DOHH2 (cell line): ENCODE results near the gene GREM1.

Experiments used
- H3F3A ChIP-seq: fragments of 200-600 bp; sonication (generic), shearing (Covaris generic); 2 replicates; pipeline ENCODE4 v1.6.0; 2016; ENCODE audit warnings: antibody characterized with exemption, mild to moderate bottlenecking; ENCODE audit not compliant: control insufficient read depth, insufficient read depth
- H3K27ac ChIP-seq: fragments of 200-600 bp; sonication (generic); 2 replicates; pipeline ENCODE4 v1.5.1; 2014; ENCODE audit warnings: low read depth, mild to moderate bottlenecking, low read length, moderate library complexity
- H3K27me3 ChIP-seq: fragments of 200-600 bp; sonication (generic); 2 replicates; pipeline ENCODE4 v1.6.1; 2014; ENCODE audit warnings: mild to moderate bottlenecking, low read length, mixed read lengths; ENCODE audit not compliant: control insufficient read depth
- H3K36me3 ChIP-seq: fragments of 200-600 bp; sonication (generic); 2 replicates; pipeline ENCODE4 v1.6.1; 2014; ENCODE audit warnings: mild to moderate bottlenecking, low read length, moderate library complexity, mixed read lengths; ENCODE audit not compliant: control insufficient read depth
- H3K4me1 ChIP-seq: fragments of 200-600 bp; sonication (generic); 2 replicates; pipeline ENCODE4 v1.6.1; 2014; ENCODE audit warnings: mild to moderate bottlenecking, low read length, mixed read lengths; ENCODE audit not compliant: control insufficient read depth
- H3K4me2 ChIP-seq: fragments of 200-600 bp; sonication (generic); 2 replicates; pipeline ENCODE4 v1.6.0; 2014; ENCODE audit warnings: mild to moderate bottlenecking, low read length, moderate library complexity
- H3K4me3 ChIP-seq: fragments of 200-600 bp; sonication (generic); 2 replicates; pipeline ENCODE4 v1.5.1; 2014; ENCODE audit warnings: mild to moderate bottlenecking, low read length, mixed read lengths
- H3K79me2 ChIP-seq: fragments of 200-600 bp; sonication (generic); 2 replicates; pipeline ENCODE4 v1.6.1; 2014; ENCODE audit warnings: mild to moderate bottlenecking, low read length, mixed read lengths; ENCODE audit not compliant: control insufficient read depth
- H3K9me2 ChIP-seq: fragments of 200-600 bp; sonication (generic); replicated peaks from 2 replicates; pipeline ENCODE4 v1.6.1; 2014; ENCODE audit warnings: mild to moderate bottlenecking, low read length, mixed read lengths; ENCODE audit not compliant: control insufficient read depth
- H3K9me3 ChIP-seq: fragments of 200-600 bp; sonication (generic); 2 replicates; pipeline ENCODE4 v1.6.1; 2014; ENCODE audit warnings: antibody characterized with exemption, low read length, mixed read lengths; ENCODE audit not compliant: control insufficient read depth, insufficient read depth
- H4K20me1 ChIP-seq: fragments of 200-600 bp; sonication (generic); 2 replicates; pipeline ENCODE4 v1.6.0; 2014; ENCODE audit warnings: low read depth, mild to moderate bottlenecking, antibody characterized with exemption, low read length, moderate library complexity; ENCODE audit not compliant: control insufficient read depth, insufficient read depth
- EZH2phosphoT487 ChIP-seq: fragments of 200-600 bp; sonication (generic); IDR thresholded peaks from 2 replicates; pipeline ENCODE4 v1.6.1; 2017; ENCODE audit warnings: borderline replicate concordance, mild to moderate bottlenecking, antibody characterized with exemption, low read length, moderate library complexity, mixed read lengths
- TF ChIP-seq, protein P1 (sequence below): fragments of 200-600 bp; sonication (generic); IDR thresholded peaks from one replicate; pipeline ENCODE4 v1.5.1; 2014; ENCODE audit warnings: antibody characterized with exemption, mild to moderate bottlenecking, low read depth, low read length; ENCODE audit not compliant: poor library complexity, severe bottlenecking

The GREM1 gene

DNA sequence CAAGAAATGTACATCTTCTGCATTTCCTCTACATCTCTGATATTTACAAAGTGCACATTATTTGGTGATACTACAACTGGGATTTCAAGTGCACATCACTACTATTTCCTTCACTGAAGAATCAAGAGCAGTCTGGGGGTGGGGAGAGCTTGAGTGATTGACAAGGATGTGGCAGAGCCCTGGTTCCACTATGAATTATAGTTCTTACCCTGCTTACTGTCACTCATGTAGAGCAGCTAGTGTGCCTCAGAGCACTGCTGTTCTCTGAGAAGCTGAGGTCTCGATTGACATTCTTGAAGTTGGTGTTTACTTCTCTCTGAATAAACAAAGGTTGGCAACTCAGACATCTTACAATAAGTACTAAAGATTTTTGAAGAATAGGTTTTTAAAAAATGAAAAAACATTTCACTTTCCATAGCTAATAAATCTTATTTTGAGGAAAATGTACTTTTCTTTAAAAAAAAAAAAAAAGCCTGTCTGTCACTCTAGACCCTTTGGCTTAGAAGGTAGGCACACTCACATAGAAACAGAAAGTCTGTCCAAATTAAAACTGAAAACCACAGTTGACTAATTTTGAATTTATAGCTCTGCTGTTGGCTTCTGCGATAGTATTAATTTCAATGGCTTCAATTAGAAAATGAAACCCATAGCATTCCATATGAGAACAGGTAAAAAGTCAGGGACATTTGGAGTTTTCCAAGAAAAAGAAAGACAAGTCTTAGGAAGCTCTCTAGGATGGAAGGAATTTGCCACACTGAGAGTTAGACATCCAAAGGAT lies 5.6 kb downstream of the GREM1 start:
- Histone ChIP-seq H3K4me2 (no peak overlapping the region), H3K36me3 (no peaks in the 10 kb centered on the region), H3K27ac (no peak overlapping the region), H3K27me3 (peaks cover 4% of the 10 kb centered on the region; the same call in 1 of the 2 replicates), H3K4me1 (no peaks in the 10 kb centered on the region), H3K9me2 (no peaks in the 10 kb centered on the region), H4K20me1 (no peaks in the 10 kb centered on the region), H3K9me3 (no peaks in the 10 kb centered on the region; the same call in 1 of the 2 replicates), H3K4me3 (no peak overlapping the region), H3K79me2 (no peaks in the 10 kb centered on the region), H3F3A (no peaks in the 10 kb centered on the region)
- no peak for TF ChIP-seq EZH2phosphoT487
- TF ChIP-seq, protein P1, sequence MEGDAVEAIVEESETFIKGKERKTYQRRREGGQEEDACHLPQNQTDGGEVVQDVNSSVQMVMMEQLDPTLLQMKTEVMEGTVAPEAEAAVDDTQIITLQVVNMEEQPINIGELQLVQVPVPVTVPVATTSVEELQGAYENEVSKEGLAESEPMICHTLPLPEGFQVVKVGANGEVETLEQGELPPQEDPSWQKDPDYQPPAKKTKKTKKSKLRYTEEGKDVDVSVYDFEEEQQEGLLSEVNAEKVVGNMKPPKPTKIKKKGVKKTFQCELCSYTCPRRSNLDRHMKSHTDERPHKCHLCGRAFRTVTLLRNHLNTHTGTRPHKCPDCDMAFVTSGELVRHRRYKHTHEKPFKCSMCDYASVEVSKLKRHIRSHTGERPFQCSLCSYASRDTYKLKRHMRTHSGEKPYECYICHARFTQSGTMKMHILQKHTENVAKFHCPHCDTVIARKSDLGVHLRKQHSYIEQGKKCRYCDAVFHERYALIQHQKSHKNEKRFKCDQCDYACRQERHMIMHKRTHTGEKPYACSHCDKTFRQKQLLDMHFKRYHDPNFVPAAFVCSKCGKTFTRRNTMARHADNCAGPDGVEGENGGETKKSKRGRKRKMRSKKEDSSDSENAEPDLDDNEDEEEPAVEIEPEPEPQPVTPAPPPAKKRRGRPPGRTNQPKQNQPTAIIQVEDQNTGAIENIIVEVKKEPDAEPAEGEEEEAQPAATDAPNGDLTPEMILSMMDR: no peak

GRCh38 chr15:32729700-32730395 lies 12.0 kb downstream of the GREM1 start:
- 0 out of 2 replicates have a peak, but pooled peaks cover 2% of the 10 kb centered on the region for H3K27me3 ChIP-seq
- no peaks in the 10 kb centered on the region for H3F3A ChIP-seq
- no peak overlapping the region for H3K4me2 ChIP-seq
- no peaks in the 10 kb centered on the region for H3K9me2 ChIP-seq
- H3K4me1 ChIP-seq: no peaks in the 10 kb centered on the region
- no peaks in the 10 kb centered on the region for H3K36me3 ChIP-seq
- TF ChIP-seq, protein P1: no peak
- no peak for TF ChIP-seq EZH2phosphoT487
- no peak overlapping the region for H3K4me3 ChIP-seq
- H4K20me1 ChIP-seq: no peaks in the 10 kb centered on the region
- H3K9me3 ChIP-seq: no peaks in the 10 kb centered on the region
- H3K79me2 ChIP-seq: no peaks in the 10 kb centered on the region
- no peak overlapping the region for H3K27ac ChIP-seq

DNA sequence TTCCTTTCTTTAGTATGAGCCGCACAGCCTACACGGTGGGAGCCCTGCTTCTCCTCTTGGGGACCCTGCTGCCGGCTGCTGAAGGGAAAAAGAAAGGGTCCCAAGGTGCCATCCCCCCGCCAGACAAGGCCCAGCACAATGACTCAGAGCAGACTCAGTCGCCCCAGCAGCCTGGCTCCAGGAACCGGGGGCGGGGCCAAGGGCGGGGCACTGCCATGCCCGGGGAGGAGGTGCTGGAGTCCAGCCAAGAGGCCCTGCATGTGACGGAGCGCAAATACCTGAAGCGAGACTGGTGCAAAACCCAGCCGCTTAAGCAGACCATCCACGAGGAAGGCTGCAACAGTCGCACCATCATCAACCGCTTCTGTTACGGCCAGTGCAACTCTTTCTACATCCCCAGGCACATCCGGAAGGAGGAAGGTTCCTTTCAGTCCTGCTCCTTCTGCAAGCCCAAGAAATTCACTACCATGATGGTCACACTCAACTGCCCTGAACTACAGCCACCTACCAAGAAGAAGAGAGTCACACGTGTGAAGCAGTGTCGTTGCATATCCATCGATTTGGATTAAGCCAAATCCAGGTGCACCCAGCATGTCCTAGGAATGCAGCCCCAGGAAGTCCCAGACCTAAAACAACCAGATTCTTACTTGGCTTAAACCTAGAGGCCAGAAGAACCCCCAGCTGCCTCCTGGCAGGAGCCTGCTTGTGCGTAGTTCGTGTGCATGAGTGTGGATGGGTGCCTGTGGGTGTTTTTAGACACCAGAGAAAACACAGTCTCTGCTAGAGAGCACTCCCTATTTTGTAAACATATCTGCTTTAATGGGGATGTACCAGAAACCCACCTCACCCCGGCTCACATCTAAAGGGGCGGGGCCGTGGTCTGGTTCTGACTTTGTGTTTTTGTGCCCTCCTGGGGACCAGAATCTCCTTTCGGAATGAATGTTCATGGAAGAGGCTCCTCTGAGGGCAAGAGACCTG lies 13.2 kb downstream of the GREM1 start:
- TF ChIP-seq EZH2phosphoT487: no peak
- TF ChIP-seq, protein P1: no peak
- H3K27ac ChIP-seq: no peak overlapping the region
- H4K20me1 ChIP-seq: no peaks in the 10 kb centered on the region
- no peaks in the 10 kb centered on the region for H3K4me1 ChIP-seq
- no peak overlapping the region for H3K4me2 ChIP-seq
- H3K27me3 ChIP-seq: 0 out of 2 replicates have a peak, but pooled peaks cover 2% of the 10 kb centered on the region
- no peaks in the 10 kb centered on the region for H3K9me2 ChIP-seq
- no peak overlapping the region for H3K4me3 ChIP-seq
- no peaks in the 10 kb centered on the region for H3K9me3 ChIP-seq
- no peaks in the 10 kb centered on the region for H3F3A ChIP-seq
- H3K36me3 ChIP-seq: no peaks in the 10 kb centered on the region
- no peaks in the 10 kb centered on the region for H3K79me2 ChIP-seq
